Measurements from ENCODE around the gene GAL. TPM values are rescaled to one million over a fixed set of nuclear protein-coding genes. Genes with fewer than 3 reads are reported as not detected.
"Not testable (repeated sequence)": the region's sequence is repeated elsewhere in the genome, so short reads cannot be mapped to it uniquely, and the experiment has no call there.

GAL gene
- total RNA-seq, result 1 to 10 TPM in 1 of 4 donors, not detected in 3; 3.1 TPM

- H3K27ac ChIP-seq, result no peak within 1 kb of the TSS
- H3K4me1 ChIP-seq, result peaks cover 8 to 13% of the 10 kb centered on the region in 2 donors
- intact Hi-C loops (cut with DNase I), result no loop called here
- peaks cover 8% of the 10 kb centered on the region for H3K27me3 ChIP-seq
- H3K36me3 ChIP-seq, result no peaks in the 10 kb centered on the region
- WGBS, 2 donors, result 2 to 6% methylated on average over 7 to 29 of the region's 113 CpGs
- TF ChIP-seq POLR2A (IDR thresholded peaks at IDR 0.05) (no peak), CTCF (IDR thresholded peaks at IDR 0.05) (no peak)
- DNase-seq, result no peak
- peak within 1 kb of the TSS in 1 of 3 donors; percentile 23 for H3K4me3 ChIP-seq (replicated peaks in 1 of 3)
- H3K9me3 ChIP-seq, result no peaks in the 10 kb centered on the region
These were observed at the start of gene GAL for GRCh38 chr11:68684385-68685356. TSS of gene GAL (plus strand) at chr11:68684544. CDS start at chr11:68684924, 380 bp downstream.

GRCh38 chr11:68634606-68635005 is 49.7 kb upstream of the GAL start:
- 83 to 85% methylated on average over 6 to 7 of the region's 7 CpGs for WGBS, 2 donors

GRCh38 chr11:68635172-68635571 is 49.2 kb upstream of the GAL start:
- H3K27ac ChIP-seq; H3K9me3 ChIP-seq; H3K4me1 ChIP-seq; DNase-seq; H3K36me3 ChIP-seq; intact Hi-C loops (cut with DNase I); H3K4me3 ChIP-seq (replicated peaks in 1 of 3); H3K27me3 ChIP-seq: not testable (repeated sequence)
- 78 to 89% methylated on average over 6 to 7 of the region's 7 CpGs for WGBS, 2 donors

More at GRCh38 chr11:68634606-68635005, 49.7 kb upstream of the GAL start:
- DNase-seq; H3K4me1 ChIP-seq; intact Hi-C loops (cut with DNase I); H3K4me3 ChIP-seq (replicated peaks in 1 of 3); H3K9me3 ChIP-seq; H3K27me3 ChIP-seq; H3K36me3 ChIP-seq; H3K27ac ChIP-seq: not testable (repeated sequence)

GRCh38 chr11:68635883-68636282 is 48.5 kb upstream of the GAL start:
- H3K9me3 ChIP-seq; H3K27ac ChIP-seq; DNase-seq; H3K4me3 ChIP-seq (replicated peaks in 1 of 3); H3K36me3 ChIP-seq; H3K27me3 ChIP-seq; H3K4me1 ChIP-seq; intact Hi-C loops (cut with DNase I): not testable (repeated sequence)
- WGBS, 2 donors, result 80% methylated on average over 10 of the region's 10 CpGs; no CpG with 5 or more reads in 1 of the 2 donors

- H3K36me3 ChIP-seq; H3K9me3 ChIP-seq; DNase-seq; H3K27ac ChIP-seq; intact Hi-C loops (cut with DNase I); H3K4me3 ChIP-seq (replicated peaks in 1 of 3); H3K27me3 ChIP-seq; H3K4me1 ChIP-seq: not testable (repeated sequence)
- WGBS, 2 donors, result 50 to 72% methylated on average over 2 to 3 of the region's 3 CpGs
These were observed 45.0 kb upstream of the GAL start for GRCh38 chr11:68639322-68639721.

- WGBS, 2 donors, result 87 to 89% methylated on average over 14 of the region's 15 CpGs
- intact Hi-C loops (cut with DNase I), result no loop called here
These were observed 42.5 kb upstream of the GAL start for GRCh38 chr11:68641880-68642279.

More at GRCh38 chr11:68641880-68642279, 42.5 kb upstream of the GAL start:
- TF ChIP-seq CTCF (IDR thresholded peaks at IDR 0.05) (no peak), POLR2A (IDR thresholded peaks at IDR 0.05) (no peak)
- Histone ChIP-seq H3K4me3 (replicated peaks in 1 of 3) (no peak overlapping the region), H3K36me3 (no peaks in the 10 kb centered on the region), H3K9me3 (no peaks in the 10 kb centered on the region), H3K27ac (no peak overlapping the region), H3K4me1 (no peaks in the 10 kb centered on the region), H3K27me3 (no peaks in the 10 kb centered on the region)
- no peak for DNase-seq
